Activated effector memory CD4-positive, alpha-beta T cell treated with Interleukin-2 at 50 U/mL for 16 hours (primary cell): ENCODE results near the gene USP1.

Experiments
- DNase-seq: peaks from one replicate; pipeline ENCODE4 v3.0.0-alpha.2; 2020

Gene USP1

DNA sequence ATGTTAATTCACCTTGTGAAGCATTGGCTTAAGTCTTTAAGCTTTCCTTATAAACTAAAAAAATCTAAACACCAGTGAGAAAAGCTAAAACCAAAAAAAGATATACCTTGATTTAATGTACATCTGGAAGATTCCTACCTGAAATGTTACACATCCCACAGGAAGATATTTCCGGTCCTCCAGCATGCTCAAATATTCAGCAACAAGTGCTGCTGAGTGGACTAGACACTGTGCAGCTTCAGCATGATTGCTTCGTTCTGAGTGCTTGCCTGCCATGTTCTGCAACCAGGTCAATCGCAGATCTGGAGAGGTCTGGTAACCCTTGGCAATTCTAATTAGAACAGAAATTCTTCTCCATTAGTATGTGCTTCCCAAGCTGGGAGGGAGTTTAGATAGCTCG lies 57.3 kb downstream of the USP1 start:
- no peak for DNase-seq

DNA sequence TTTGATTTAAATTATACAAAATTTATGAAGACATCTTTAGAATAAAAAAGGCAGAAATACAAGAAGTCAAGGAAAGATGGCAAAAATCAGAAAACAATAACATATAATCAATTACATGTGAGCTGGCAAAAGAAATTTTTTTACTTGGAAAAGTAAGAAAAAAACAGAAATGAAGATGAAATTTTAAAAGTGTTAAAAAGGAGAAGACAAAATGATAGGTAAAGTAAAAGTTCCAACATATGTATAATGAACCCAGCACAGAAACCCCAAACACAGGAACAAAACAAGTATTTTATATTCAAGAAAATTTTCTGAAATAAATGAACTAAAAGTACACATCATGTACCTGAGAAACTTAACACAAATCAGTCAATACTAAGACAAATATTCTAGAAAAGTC lies 63.4 kb downstream of the USP1 start:
- DNase-seq: no peak
